Measurements from ENCODE around the gene SORT1. TPM values are rescaled to one million over a fixed set of nuclear protein-coding genes. Genes with fewer than 3 reads are reported as not detected.

The SORT1 gene
- total RNA-seq, 1 donor from 2014 or later: 0.20 TPM

DNA sequence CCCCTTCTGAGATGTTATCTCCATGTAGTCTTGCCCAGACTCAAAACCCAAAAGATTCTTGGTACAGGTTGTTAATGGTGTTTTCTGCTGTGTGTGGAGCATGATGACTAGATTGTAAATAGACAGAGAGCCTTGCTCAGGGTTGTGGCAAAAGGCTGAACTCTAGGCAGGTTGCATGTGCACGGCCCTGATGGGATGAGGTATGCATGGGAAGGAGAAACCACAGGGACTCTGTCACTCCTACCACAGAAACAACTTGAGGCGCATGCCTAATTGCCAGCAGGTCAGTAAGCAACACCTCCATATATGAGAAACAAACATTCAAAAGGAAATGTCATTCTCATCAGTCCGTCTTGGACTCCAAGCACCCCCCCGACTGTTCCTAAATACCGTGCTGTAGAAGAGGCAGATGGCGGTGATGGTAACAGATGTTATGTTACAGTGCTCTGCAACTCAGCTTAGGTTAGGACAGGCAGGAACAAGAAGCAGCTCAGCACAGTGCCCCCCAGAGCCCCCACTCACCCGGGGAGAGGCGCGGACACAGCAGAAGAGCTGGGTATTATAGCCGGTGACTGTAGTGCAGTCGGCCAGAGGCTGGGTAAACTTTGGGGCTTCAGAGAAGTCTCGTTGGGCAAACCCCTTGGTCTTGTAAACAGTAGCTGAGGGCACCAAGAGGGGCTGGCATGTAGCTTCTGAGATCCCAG lies 101.9 kb downstream of the SORT1 start:
- no peaks in the 10 kb centered on the region for H3K9me3 Mint-ChIP-seq
- no peaks in the 10 kb centered on the region for H3K36me3 Mint-ChIP-seq (ENCODE audit: low read depth)
- ChIA-PET POLR2A (no interaction called here), CTCF (interaction anchor here (1.7 kb wide), 1 partner anchor 104 kb away, joined by 5 read pairs; no protein-coding TSS in a partner anchor)
- H3K4me1 Mint-ChIP-seq: peaks cover 21% of the 10 kb centered on the region
- no peak for ATAC-seq (ENCODE audit: low read depth)
- TF ChIP-seq, protein P1, sequence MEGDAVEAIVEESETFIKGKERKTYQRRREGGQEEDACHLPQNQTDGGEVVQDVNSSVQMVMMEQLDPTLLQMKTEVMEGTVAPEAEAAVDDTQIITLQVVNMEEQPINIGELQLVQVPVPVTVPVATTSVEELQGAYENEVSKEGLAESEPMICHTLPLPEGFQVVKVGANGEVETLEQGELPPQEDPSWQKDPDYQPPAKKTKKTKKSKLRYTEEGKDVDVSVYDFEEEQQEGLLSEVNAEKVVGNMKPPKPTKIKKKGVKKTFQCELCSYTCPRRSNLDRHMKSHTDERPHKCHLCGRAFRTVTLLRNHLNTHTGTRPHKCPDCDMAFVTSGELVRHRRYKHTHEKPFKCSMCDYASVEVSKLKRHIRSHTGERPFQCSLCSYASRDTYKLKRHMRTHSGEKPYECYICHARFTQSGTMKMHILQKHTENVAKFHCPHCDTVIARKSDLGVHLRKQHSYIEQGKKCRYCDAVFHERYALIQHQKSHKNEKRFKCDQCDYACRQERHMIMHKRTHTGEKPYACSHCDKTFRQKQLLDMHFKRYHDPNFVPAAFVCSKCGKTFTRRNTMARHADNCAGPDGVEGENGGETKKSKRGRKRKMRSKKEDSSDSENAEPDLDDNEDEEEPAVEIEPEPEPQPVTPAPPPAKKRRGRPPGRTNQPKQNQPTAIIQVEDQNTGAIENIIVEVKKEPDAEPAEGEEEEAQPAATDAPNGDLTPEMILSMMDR (IDR thresholded peaks at IDR 0.05): no peak
- DNase-seq: no peak
- no peak overlapping the region for H3K4me3 Mint-ChIP-seq
- H3K27ac Mint-ChIP-seq: no peak overlapping the region
- H3K27me3 Mint-ChIP-seq: peaks cover 17% of the 10 kb centered on the region
- intact Hi-C loops (cut with micrococcal nuclease): no loop called here

GRCh38 chr1:109294481-109294880 lies 103.2 kb downstream of the SORT1 start:
- ATAC-seq (ENCODE audit: low read depth): peak; percentile 54
- no peak overlapping the region for H3K27ac Mint-ChIP-seq
- peaks cover 21% of the 10 kb centered on the region for H3K4me1 Mint-ChIP-seq
- H3K9me3 Mint-ChIP-seq: no peaks in the 10 kb centered on the region
- no peak for DNase-seq
- TF ChIP-seq, protein P1 (IDR thresholded peaks at IDR 0.05): no peak
- intact Hi-C loops (cut with micrococcal nuclease): no loop called here
- POLR2A ChIA-PET: interaction anchor here (0.6 kb wide), 1 partner anchor 107 kb away, joined by 4 read pairs; no protein-coding TSS in a partner anchor
- CTCF ChIA-PET: no interaction called here
- H3K4me3 Mint-ChIP-seq: peak overlapping the region; percentile 24
- H3K27me3 Mint-ChIP-seq: peaks cover 14% of the 10 kb centered on the region
- no peaks in the 10 kb centered on the region for H3K36me3 Mint-ChIP-seq (ENCODE audit: low read depth)

DNA sequence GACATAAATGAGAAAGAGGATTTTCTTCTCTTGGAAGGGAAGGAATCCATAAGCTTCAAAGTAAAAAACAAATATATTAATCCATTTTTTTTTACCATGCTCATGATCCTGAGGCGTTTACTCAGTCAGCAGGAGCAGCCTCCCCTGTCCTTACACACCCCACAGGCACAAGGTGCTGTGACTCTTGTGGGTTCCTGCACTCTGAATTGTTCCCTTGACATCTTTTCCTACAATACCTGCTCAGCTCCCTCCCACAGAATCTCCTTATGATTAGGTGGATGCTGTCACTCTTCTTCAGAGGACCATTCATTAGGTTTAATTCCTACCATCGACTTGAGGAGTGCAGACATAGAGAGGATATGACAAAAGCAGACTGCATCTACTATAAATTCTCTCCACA lies 104.7 kb downstream of the SORT1 start:
- ATAC-seq (ENCODE audit: low read depth): no peak
- CTCF ChIA-PET: interaction anchor here (1.4 kb wide), 1 partner anchor 16 kb away, joined by 4 read pairs; no protein-coding TSS in a partner anchor
- no peaks in the 10 kb centered on the region for H3K36me3 Mint-ChIP-seq (ENCODE audit: low read depth)
- TF ChIP-seq, protein P1 (IDR thresholded peaks at IDR 0.05): no peak
- H3K9me3 Mint-ChIP-seq: no peaks in the 10 kb centered on the region
- POLR2A ChIA-PET: no interaction called here
- no peak for DNase-seq
- H3K27ac Mint-ChIP-seq: no peak overlapping the region
- peaks cover 21% of the 10 kb centered on the region for H3K4me1 Mint-ChIP-seq
- H3K27me3 Mint-ChIP-seq: peaks cover 2% of the 10 kb centered on the region
- intact Hi-C loops (cut with micrococcal nuclease): no loop called here
- H3K4me3 Mint-ChIP-seq: no peak overlapping the region

DNA sequence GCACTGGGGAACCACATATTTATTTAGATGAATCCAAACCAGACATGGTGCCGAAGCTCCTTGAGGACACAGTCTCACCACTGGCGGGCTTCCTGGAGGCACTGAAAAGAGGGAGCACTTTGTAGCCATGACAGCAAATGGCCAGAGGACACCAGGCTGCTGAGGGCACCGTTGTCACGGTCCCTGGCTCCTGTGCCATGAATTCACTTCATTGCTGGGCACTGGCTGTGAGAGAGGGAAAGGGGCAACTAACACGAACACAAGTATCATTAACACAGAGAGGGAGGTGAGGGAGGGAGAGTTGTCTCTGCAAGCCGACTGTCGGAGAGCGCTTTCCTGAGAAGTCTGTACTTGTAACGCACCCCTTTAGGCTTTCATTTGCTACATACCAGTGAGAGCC lies 105.4 kb downstream of the SORT1 start:
- peaks cover 6% of the 10 kb centered on the region for H3K27me3 Mint-ChIP-seq
- ATAC-seq (ENCODE audit: low read depth) (no peak), DNase-seq (no peak)
- no peak overlapping the region for H3K4me3 Mint-ChIP-seq
- no peak overlapping the region for H3K27ac Mint-ChIP-seq
- no peaks in the 10 kb centered on the region for H3K9me3 Mint-ChIP-seq
- POLR2A ChIA-PET: interaction anchor here (1.0 kb wide), 1 partner anchor 9 kb away, joined by 3 read pairs; the partner anchor contains the start of gene PSRC1
- TF ChIP-seq, protein P1 (IDR thresholded peaks at IDR 0.05): no peak
- intact Hi-C loops (cut with micrococcal nuclease): no loop called here
- H3K36me3 Mint-ChIP-seq (ENCODE audit: low read depth): no peaks in the 10 kb centered on the region
- CTCF ChIA-PET: interaction anchor here (1.4 kb wide), 1 partner anchor 15 kb away, joined by 4 read pairs; no protein-coding TSS in a partner anchor
- peaks cover 21% of the 10 kb centered on the region for H3K4me1 Mint-ChIP-seq

DNA sequence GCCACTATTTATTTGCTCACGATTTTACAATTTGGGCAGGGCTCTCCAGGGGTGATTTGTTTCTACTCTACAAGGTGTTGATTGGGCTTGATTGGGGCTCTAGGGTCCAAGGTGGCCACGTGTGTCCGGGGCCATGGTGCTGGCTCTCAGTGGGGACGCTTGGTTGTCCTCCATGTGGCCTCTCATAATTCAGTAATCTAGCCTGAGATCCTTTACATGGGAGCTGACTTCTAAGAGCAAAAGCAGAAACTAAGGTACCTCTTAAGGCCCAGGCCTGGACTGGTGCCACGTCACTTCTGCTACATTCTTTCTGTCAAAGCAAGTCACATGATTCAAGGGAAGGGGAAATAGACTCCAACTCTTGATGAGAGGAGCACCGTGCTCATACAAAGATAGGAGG lies 106.7 kb downstream of the SORT1 start:
- Mint-ChIP-seq H3K9me3 (no peaks in the 10 kb centered on the region), H3K27me3 (peaks cover 6% of the 10 kb centered on the region), H3K4me3 (no peak overlapping the region), H3K36me3 (ENCODE audit: low read depth) (no peaks in the 10 kb centered on the region), H3K4me1 (peaks cover 21% of the 10 kb centered on the region), H3K27ac (no peak overlapping the region)
- ChIA-PET CTCF (no interaction called here), POLR2A (no interaction called here)
- TF ChIP-seq, protein P1 (IDR thresholded peaks at IDR 0.05): no peak
- DNase-seq: no peak
- no peak for ATAC-seq (ENCODE audit: low read depth)
- intact Hi-C loops (cut with micrococcal nuclease): no loop called here
